CD4-positive, alpha-beta memory T cell (primary cell): ENCODE data around the gene PROSER3. TPM values are rescaled to one million over a fixed set of nuclear protein-coding genes. Genes with fewer than 3 reads are reported as not detected.
A peak's percentile ranks its signal among the peaks of the same experiment; 100 is the strongest.

Experiments
- CTCF ChIA-PET: fragments of 350-600 bp; sonication (Branson Sonifier 250); formaldehyde crosslinking; loops from one replicate; lab custom pipeline; 2021; ENCODE audit warnings: inconsistent platforms; ENCODE audit not compliant: partially characterized antibody; lab: Charles Lee
- POLR2A ChIA-PET: fragments of 350-600 bp; sonication (Branson Sonifier 250); formaldehyde crosslinking; loops from one replicate; lab custom pipeline; 2021; ENCODE audit not compliant: partially characterized antibody; lab: Charles Lee
- DNase-seq, 5 donors: peaks; one replicate each; pipeline versions ENCODE4 v3.0.0 to v3.0.0-alpha.2; 2020 to 2022; ENCODE audit warnings: mixed read lengths in 1 of 5
- H3K27ac ChIP-seq: one replicate; pipeline ENCODE4 v1.7.0; 2013; ENCODE audit warnings: low read depth, low read length
- H3K27me3 ChIP-seq: 2 replicates; pipeline ENCODE4 v1.7.0; 2013; ENCODE audit warnings: mild to moderate bottlenecking, low read length, moderate library complexity; ENCODE audit not compliant: insufficient read depth
- H3K36me3 ChIP-seq: 2 replicates; pipeline ENCODE4 v1.7.0; 2013; ENCODE audit warnings: mild to moderate bottlenecking, low read length, moderate library complexity; ENCODE audit not compliant: insufficient read depth
- H3K4me1 ChIP-seq: 2 replicates; pipeline ENCODE4 v1.7.0; 2013; ENCODE audit warnings: mild to moderate bottlenecking, low read length, moderate library complexity; ENCODE audit not compliant: insufficient read depth
- H3K4me3 ChIP-seq, 2 donors: one replicate each; pipeline ENCODE4 v1.7.0; 2013; ENCODE audit warnings: low read length in 2 of 2, mild to moderate bottlenecking in 1 of 2
- H3K9me3 ChIP-seq, 2 donors: one replicate each; pipeline ENCODE4 v1.7.0; 2013; ENCODE audit warnings: low read length in 2 of 2, control low read depth in 1 of 2; ENCODE audit not compliant: control insufficient read depth in 1 of 2
- H3K27ac Mint-ChIP-seq, 7 donors: one replicate each; pipeline ENCODE4 v1.8.0; 2020 to 2021; ENCODE audit warnings: mixed read lengths in 7 of 7, mild to moderate bottlenecking in 6 of 7, inconsistent platforms in 3 of 7, moderate library complexity in 3 of 7
- H3K27me3 Mint-ChIP-seq, 2 donors: one replicate each; pipeline ENCODE4 v1.8.0; 2020 to 2021; ENCODE audit warnings: mixed read lengths in 2 of 2
- H3K36me3 Mint-ChIP-seq, 2 donors: one replicate each; pipeline ENCODE4 v1.8.0; 2020 to 2021; ENCODE audit warnings: mixed read lengths in 2 of 2, inconsistent platforms in 1 of 2, mild to moderate bottlenecking in 1 of 2
- H3K4me1 Mint-ChIP-seq, 4 donors: one replicate each; pipeline ENCODE4 v1.8.0; 2020 to 2021; ENCODE audit warnings: mixed read lengths in 4 of 4, mild to moderate bottlenecking in 1 of 4
- H3K4me3 Mint-ChIP-seq, 8 donors: one replicate each; pipeline ENCODE4 v1.8.0; 2020 to 2021; ENCODE audit warnings: mixed read lengths in 8 of 8, mild to moderate bottlenecking in 7 of 8, moderate library complexity in 6 of 8, inconsistent platforms in 3 of 8
- H3K9me3 Mint-ChIP-seq, 8 donors: one replicate each; pipeline ENCODE4 v1.8.0; 2020 to 2021; ENCODE audit warnings: mixed read lengths in 8 of 8, mild to moderate bottlenecking in 5 of 8, inconsistent platforms in 3 of 8, moderate library complexity in 1 of 8
- intact Hi-C: fragments of 100-400 bp; cut with micrococcal nuclease; formaldehyde crosslinking; loops from one replicate; pipeline ENCODE4 v1.15.1; 2023
- polyA plus RNA-seq, 2 donors: library from polyadenylated mRNA; unstranded; fragments of 300-500 nt; fragmentation: Illumina TruSeq; gene quantifications; one replicate each; pipeline ENCODE4 v1.2.3, GENCODE V29; 2021
- total RNA-seq, 2 experiments: library from RNA; stranded (reverse); gene quantifications; one replicate each; pipeline ENCODE4 v1.2.3, GENCODE V29; 2021

PROSER3 gene
- total and polyA plus RNA-seq, 4 experiments from 2014 or later = 2.0 to 46.5 (median 28.4) TPM

DNA sequence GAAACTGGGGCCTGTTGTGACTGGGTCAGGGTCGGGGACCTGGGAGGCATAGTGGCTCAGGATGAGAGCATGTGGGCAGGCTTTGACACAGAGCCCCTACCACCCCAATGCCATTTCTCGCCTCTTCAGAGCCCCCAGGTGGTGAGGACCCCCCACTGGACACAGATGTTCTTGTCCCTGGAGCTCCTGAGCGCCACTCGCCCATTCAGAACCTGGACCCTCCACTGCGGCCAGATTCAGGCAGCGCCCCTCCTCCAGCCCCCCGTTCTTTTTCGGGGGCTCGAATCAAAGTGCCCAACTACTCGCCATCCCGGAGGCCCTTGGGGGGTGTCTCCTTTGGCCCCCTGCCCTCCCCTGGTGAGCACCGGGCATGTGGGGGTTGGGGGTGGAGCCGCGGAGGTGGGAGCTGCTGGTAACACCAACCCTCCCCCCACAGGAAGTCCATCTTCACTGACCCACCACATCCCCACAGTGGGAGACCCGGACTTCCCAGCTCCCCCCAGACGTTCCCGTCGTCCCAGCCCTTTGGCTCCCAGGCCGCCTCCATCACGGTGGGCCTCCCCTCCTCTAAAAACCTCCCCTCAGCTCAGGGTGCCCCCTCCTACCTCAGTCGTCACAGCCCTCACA, 26.1 kb upstream of the PROSER3 start:
- Histone ChIP-seq H3K4me3 (no peak overlapping the region), H3K27me3 (no peaks in the 10 kb centered on the region), H3K9me3 (no peaks in the 10 kb centered on the region), H3K27ac (no peak overlapping the region), H3K36me3 (peaks cover 70% of the 10 kb centered on the region), H3K4me1 (peaks cover 7% of the 10 kb centered on the region)
- no peak overlapping the region for H3K4me3 Mint-ChIP-seq
- no peak overlapping the region for H3K27ac Mint-ChIP-seq
- peaks cover 6 to 17% (median 13%) of the 10 kb centered on the region in 4 donors for H3K4me1 Mint-ChIP-seq
- H3K9me3 Mint-ChIP-seq = no peaks in the 10 kb centered on the region
- intact Hi-C loops = no loop called here
- DNase-seq = no peak
- H3K27me3 Mint-ChIP-seq = no peaks in the 10 kb centered on the region
- H3K36me3 Mint-ChIP-seq = peaks cover 45 to 73% of the 10 kb centered on the region in 2 donors
- ChIA-PET POLR2A (interaction anchor here (1.2 kb wide), 2 partner anchors 14 to 22 kb away, joined by 3 to 4 read pairs; partner anchors contain the start of gene KMT2B), CTCF (no interaction called here)

DNA sequence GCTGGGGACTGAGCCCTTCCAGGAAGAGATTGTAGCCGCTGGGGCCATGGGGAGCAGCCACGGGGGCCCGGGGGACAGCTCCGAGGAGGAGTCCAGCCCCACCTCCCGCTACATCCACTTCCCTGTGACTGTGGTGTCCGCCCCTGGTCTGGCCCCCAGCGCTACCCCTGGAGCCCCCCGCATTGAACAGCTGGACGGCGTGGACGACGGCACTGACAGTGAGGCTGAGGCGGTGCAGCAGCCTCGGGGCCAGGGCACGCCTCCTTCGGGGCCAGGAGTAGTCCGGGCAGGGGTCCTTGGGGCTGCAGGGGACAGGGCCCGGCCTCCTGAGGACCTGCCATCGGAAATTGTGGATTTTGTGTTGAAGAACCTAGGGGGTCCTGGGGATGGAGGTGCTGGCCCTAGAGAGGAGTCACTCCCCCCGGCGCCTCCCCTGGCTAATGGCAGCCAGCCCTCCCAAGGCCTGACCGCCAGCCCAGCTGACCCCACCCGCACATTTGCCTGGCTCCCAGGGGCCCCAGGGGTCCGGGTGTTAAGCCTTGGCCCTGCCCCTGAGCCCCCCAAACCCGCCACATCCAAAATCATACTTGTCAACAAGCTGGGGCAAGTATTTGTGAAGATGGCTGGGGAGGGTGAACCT, 25.3 kb upstream of the PROSER3 start:
- Histone ChIP-seq H3K4me1 (peaks cover 15% of the 10 kb centered on the region), H3K9me3 (no peaks in the 10 kb centered on the region), H3K36me3 (peaks cover 64% of the 10 kb centered on the region), H3K27ac (no peak overlapping the region), H3K27me3 (no peaks in the 10 kb centered on the region), H3K4me3 (no peak overlapping the region)
- peaks cover 6 to 24% (median 19%) of the 10 kb centered on the region in 4 donors for H3K4me1 Mint-ChIP-seq
- no peak overlapping the region for H3K4me3 Mint-ChIP-seq
- CTCF ChIA-PET = no interaction called here
- H3K9me3 Mint-ChIP-seq = no peaks in the 10 kb centered on the region
- POLR2A ChIA-PET = interaction anchor here (1.2 kb wide), 1 partner anchor 14 kb away, joined by 4 read pairs; the partner anchor contains the start of gene KMT2B
- peak in 1 of 5 donors; percentile 28 for DNase-seq
- no peaks in the 10 kb centered on the region for H3K27me3 Mint-ChIP-seq
- H3K36me3 Mint-ChIP-seq = peaks cover 42 to 74% of the 10 kb centered on the region in 2 donors
- H3K27ac Mint-ChIP-seq = no peak overlapping the region
- intact Hi-C loops = no loop called here

DNA sequence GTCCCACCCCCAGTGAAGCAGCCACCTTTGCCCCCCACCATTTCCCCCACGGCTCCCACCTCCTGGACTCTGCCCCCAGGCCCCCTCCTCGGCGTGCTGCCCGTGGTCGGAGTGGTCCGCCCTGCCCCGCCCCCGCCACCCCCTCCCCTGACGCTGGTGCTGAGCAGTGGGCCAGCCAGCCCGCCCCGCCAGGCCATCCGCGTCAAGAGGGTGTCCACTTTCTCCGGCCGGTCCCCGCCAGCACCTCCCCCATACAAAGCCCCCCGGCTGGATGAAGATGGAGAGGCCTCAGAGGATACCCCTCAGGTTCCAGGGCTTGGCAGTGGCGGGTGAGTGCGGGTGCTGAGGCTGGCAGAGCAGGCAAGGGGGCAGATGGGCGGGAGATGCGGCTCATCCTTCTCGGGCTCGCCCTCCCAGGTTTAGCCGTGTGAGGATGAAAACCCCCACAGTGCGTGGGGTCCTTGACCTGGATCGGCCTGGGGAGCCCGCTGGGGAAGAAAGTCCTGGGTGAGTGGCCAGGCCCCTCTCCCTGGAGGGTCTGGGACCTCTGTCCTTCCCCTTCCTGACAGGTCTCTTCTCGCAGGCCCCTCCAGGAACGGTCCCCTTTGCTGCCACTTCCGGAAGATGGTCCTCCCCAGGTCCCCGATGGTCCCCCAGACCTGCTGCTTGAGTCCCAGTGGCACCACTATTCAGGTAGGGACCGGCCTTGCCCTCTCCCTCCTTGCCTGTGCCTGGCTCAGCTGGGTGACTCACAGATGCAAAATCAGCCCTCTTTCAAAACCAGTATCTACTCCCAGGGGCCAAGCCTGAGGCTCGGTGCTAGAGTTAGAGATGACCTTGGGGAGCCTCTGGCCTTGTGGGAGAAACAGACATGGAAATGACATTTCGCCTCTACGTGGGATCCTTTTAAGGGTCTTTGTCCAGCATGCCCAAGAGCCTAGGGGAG, 24.5 kb upstream of the PROSER3 start:
- Mint-ChIP-seq H3K27me3 (no peaks in the 10 kb centered on the region), H3K36me3 (peaks cover 37 to 69% of the 10 kb centered on the region in 2 donors), H3K9me3 (no peaks in the 10 kb centered on the region), H3K4me3 (no peak overlapping the region), H3K4me1 (peaks cover 6 to 26% (median 19%) of the 10 kb centered on the region in 4 donors), H3K27ac (peak overlapping the region in 5 of 7 donors; percentile 42 to 75 (median 52))
- CTCF ChIA-PET = no interaction called here
- intact Hi-C loops = no loop called here
- Histone ChIP-seq H3K9me3 (no peaks in the 10 kb centered on the region), H3K4me1 (peaks cover 15% of the 10 kb centered on the region), H3K27me3 (no peaks in the 10 kb centered on the region), H3K27ac (no peak overlapping the region), H3K36me3 (peaks cover 64% of the 10 kb centered on the region), H3K4me3 (no peak overlapping the region)
- DNase-seq = peak in 1 of 5 donors; percentile 25
- POLR2A ChIA-PET = interaction anchor here (0.6 to 4.2 kb wide), 4 partner anchors 11 to 71 kb away, joined by 3 to 13 read pairs (median 3); partner anchors contain the start of genes LIN37, PSENEN and U2AF1L4

DNA sequence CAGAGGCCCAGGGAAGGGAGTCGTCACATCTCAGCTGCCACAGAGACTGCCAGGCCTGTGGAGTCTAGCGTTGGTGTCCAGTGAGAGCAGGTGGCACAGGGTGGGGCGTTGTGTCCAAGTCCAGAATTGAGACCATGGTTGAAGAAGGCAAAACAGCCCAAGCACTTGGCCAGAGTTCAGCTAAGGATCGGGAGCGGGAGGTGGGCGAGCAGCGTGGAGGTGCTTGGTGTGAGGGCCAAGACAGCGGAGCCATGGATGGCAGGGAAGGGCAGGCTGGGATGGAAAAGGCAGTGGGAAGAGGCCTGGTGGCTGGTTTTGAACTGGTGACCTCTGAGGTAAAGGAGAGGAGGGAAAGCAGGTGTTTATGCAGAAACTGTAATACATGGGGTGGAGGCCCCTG, 23.7 kb upstream of the PROSER3 start:
- peak overlapping the region in 1 of 8 donors; percentile 0 for H3K4me3 Mint-ChIP-seq
- H3K4me1 Mint-ChIP-seq = peaks cover 6 to 30% (median 21%) of the 10 kb centered on the region in 4 donors
- H3K27me3 Mint-ChIP-seq = no peaks in the 10 kb centered on the region
- ChIA-PET POLR2A (interaction anchor here (1.0 to 4.2 kb wide), 3 partner anchors 10 to 15 kb away, joined by 3 to 13 read pairs (median 3); partner anchors contain the start of genes LIN37, PSENEN and U2AF1L4), CTCF (no interaction called here)
- no peaks in the 10 kb centered on the region for H3K27me3 ChIP-seq
- DNase-seq = no peak
- H3K36me3 ChIP-seq = peaks cover 63% of the 10 kb centered on the region
- H3K27ac ChIP-seq = no peak overlapping the region
- H3K36me3 Mint-ChIP-seq = peaks cover 38 to 65% of the 10 kb centered on the region in 2 donors
- H3K4me1 ChIP-seq = peaks cover 15% of the 10 kb centered on the region
- H3K27ac Mint-ChIP-seq = peak overlapping the region; percentile 11 to 78 (median 52)
- H3K9me3 ChIP-seq = no peaks in the 10 kb centered on the region
- intact Hi-C loops = no loop called here
- no peak overlapping the region for H3K4me3 ChIP-seq
- no peaks in the 10 kb centered on the region for H3K9me3 Mint-ChIP-seq

DNA sequence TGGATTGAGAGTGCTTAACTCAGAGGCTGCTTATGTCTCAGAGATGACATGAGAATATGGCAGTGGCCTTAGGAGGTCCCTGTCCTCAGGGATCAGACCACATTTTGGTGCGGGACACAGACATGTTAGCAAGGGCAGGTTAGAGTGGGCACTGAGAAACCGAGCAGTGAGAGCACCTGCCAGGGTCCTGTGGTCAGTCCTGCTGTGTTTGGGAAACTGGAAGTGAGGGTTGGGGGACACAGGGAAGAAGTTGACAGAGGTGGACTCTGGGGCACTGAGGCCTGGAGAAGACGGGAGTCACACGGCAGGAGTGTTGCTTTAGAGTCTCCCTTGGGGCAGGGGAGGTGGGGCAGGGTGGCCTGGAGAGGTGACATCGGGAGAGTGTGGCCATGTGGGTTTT, 23.1 kb upstream of the PROSER3 start:
- Mint-ChIP-seq H3K27me3 (no peaks in the 10 kb centered on the region), H3K27ac (peak overlapping the region in 2 of 7 donors; percentile 42 to 77), H3K4me1 (peaks cover 6 to 33% (median 22%) of the 10 kb centered on the region in 4 donors), H3K4me3 (no peak overlapping the region), H3K36me3 (peaks cover 33 to 59% of the 10 kb centered on the region in 2 donors), H3K9me3 (no peaks in the 10 kb centered on the region)
- Histone ChIP-seq H3K4me3 (no peak overlapping the region), H3K9me3 (no peaks in the 10 kb centered on the region), H3K4me1 (peaks cover 21% of the 10 kb centered on the region), H3K27ac (no peak overlapping the region), H3K36me3 (peaks cover 57% of the 10 kb centered on the region), H3K27me3 (no peaks in the 10 kb centered on the region)
- intact Hi-C loops = no loop called here
- ChIA-PET POLR2A (interaction anchor here (1.0 to 4.2 kb wide), 3 partner anchors 9 to 16 kb away, joined by 3 to 13 read pairs (median 3); partner anchors contain the start of genes LIN37, PSENEN and U2AF1L4), CTCF (no interaction called here)
- DNase-seq = no peak

DNA sequence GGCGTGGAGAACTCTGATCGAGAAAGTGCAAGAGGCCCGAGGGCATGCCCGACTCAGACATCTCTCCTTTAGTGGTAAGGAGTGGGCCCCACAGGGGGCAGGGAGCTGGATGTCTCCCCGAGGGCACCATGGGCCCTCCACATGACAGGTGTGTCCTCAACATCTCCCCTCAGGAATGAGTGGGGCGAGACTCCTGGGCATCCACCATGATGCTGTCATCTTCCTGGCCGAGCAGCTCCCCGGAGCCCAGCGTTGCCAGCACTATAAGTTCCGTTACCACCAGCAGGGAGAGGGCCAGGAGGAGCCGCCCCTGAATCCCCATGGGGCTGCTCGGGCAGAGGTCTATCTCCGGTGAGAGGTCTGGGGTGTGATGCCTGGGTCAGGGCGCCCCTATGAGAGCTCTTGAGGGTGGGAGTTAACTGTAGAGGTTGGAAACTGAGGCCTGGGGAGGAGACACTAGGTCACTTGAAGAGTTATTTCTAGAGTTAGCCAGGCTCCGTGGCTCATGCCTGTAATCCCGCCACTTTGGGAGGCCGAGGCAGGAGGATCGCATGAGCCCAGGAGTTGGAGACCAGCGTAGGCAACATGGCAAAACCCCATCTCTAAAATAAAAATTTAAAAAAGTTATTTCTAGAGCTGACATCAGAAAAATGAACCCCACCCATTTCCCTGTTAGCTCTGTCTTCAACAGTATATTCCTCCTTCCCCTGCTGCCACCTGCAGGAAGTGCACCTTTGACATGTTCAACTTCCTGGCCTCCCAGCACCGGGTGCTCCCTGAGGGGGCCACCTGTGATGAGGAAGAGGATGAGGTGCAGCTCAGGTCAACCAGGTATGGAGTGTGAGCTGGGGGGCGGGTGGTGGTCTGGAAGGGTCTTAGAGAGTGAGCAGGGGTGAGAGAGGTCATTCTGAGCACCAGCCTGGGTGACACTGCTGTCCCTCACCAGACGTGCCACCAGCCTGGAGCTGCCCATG, 20.8 kb upstream of the PROSER3 start:
- Histone ChIP-seq H3K27me3 (no peaks in the 10 kb centered on the region), H3K9me3 (no peaks in the 10 kb centered on the region), H3K36me3 (peaks cover 34% of the 10 kb centered on the region), H3K4me1 (peaks cover 34% of the 10 kb centered on the region), H3K27ac (no peak overlapping the region), H3K4me3 (no peak overlapping the region)
- intact Hi-C loops = no loop called here
- ChIA-PET POLR2A (interaction anchor here (0.8 to 5.7 kb wide), 6 partner anchors 7 to 89 kb away, joined by 3 to 30 read pairs (median 12); partner anchors contain the start of genes COX6B1, LIN37, PSENEN and U2AF1L4), CTCF (interaction anchor here (0.6 to 2.0 kb wide), 9 partner anchors 8 to 82 kb away, joined by 3 to 11 read pairs (median 4); partner anchors contain the start of genes LIN37, PSENEN and U2AF1L4)
- peak in 2 of 5 donors; percentile 31 to 37 for DNase-seq
- Mint-ChIP-seq H3K4me1 (peaks cover 7 to 50% (median 27%) of the 10 kb centered on the region in 4 donors), H3K36me3 (peaks cover 18 to 47% of the 10 kb centered on the region in 2 donors), H3K27ac (peak overlapping the region in 6 of 7 donors; percentile 10 to 91 (median 64)), H3K9me3 (no peaks in the 10 kb centered on the region), H3K27me3 (no peaks in the 10 kb centered on the region), H3K4me3 (peak overlapping the region in 1 of 8 donors; percentile 57)
